T-helper 1 cell treated with Interleukin-12 subunit alpha and Interleukin-12 subunit beta and Interleukin-4 antibody, amounts not matched to agents 30 μg/mL and 1 μg/mL, for 36 hours (primary cell): ENCODE results near the gene PPP1R9B.

Experiments used
- H3K27ac Mint-ChIP-seq: one replicate; pipeline ENCODE4 v1.8.0; 2021; ENCODE audit warnings: mild to moderate bottlenecking, mixed read lengths
- H3K27me3 Mint-ChIP-seq: one replicate; pipeline ENCODE4 v1.8.0; 2021; ENCODE audit warnings: low read depth, mixed read lengths
- H3K36me3 Mint-ChIP-seq: one replicate; pipeline ENCODE4 v1.8.0; 2021; ENCODE audit warnings: low read depth, mixed read lengths
- H3K4me1 Mint-ChIP-seq: one replicate; pipeline ENCODE4 v1.8.0; 2021; ENCODE audit warnings: low read depth, mixed read lengths
- H3K4me3 Mint-ChIP-seq: one replicate; pipeline ENCODE4 v1.8.0; 2021; ENCODE audit warnings: mild to moderate bottlenecking, moderate library complexity, mixed read lengths
- H3K9me3 Mint-ChIP-seq: one replicate; pipeline ENCODE4 v1.8.0; 2021; ENCODE audit warnings: mixed read lengths

Gene PPP1R9B

GRCh38 chr17:50135316-50136095, 15.0 kb downstream of the PPP1R9B start:
- peaks cover 62% of the 10 kb centered on the region for H3K36me3 Mint-ChIP-seq
- peaks cover 10% of the 10 kb centered on the region for H3K27me3 Mint-ChIP-seq
- no peak overlapping the region for H3K27ac Mint-ChIP-seq
- H3K9me3 Mint-ChIP-seq: no peaks in the 10 kb centered on the region
- no peak overlapping the region for H3K4me3 Mint-ChIP-seq
- peaks cover 50% of the 10 kb centered on the region for H3K4me1 Mint-ChIP-seq

GRCh38 chr17:50134206-50135110, 16.0 kb downstream of the PPP1R9B start:
- Mint-ChIP-seq H3K27me3 (peaks cover 10% of the 10 kb centered on the region), H3K36me3 (peaks cover 53% of the 10 kb centered on the region), H3K27ac (no peak overlapping the region)

GRCh38 chr17:50133769-50134099, 16.7 kb downstream of the PPP1R9B start:
- Mint-ChIP-seq H3K27me3 (peaks cover 13% of the 10 kb centered on the region), H3K9me3 (no peaks in the 10 kb centered on the region), H3K27ac (no peak overlapping the region), H3K4me1 (peaks cover 43% of the 10 kb centered on the region), H3K36me3 (peaks cover 46% of the 10 kb centered on the region), H3K4me3 (no peak overlapping the region)

More at GRCh38 chr17:50134206-50135110, 16.0 kb downstream of the PPP1R9B start:
- Mint-ChIP-seq H3K9me3 (no peaks in the 10 kb centered on the region), H3K4me1 (peaks cover 42% of the 10 kb centered on the region), H3K4me3 (no peak overlapping the region)

GRCh38 chr17:50133028-50133768, 17.3 kb downstream of the PPP1R9B start:
- H3K36me3 Mint-ChIP-seq: peaks cover 45% of the 10 kb centered on the region
- H3K4me1 Mint-ChIP-seq: peaks cover 44% of the 10 kb centered on the region
- H3K27me3 Mint-ChIP-seq: peaks cover 19% of the 10 kb centered on the region
- no peak overlapping the region for H3K4me3 Mint-ChIP-seq
- no peak overlapping the region for H3K27ac Mint-ChIP-seq
- H3K9me3 Mint-ChIP-seq: no peaks in the 10 kb centered on the region

- Mint-ChIP-seq H3K27ac (no peak overlapping the region), H3K4me3 (no peak overlapping the region), H3K36me3 (peaks cover 35% of the 10 kb centered on the region), H3K9me3 (no peaks in the 10 kb centered on the region), H3K4me1 (peaks cover 40% of the 10 kb centered on the region), H3K27me3 (peaks cover 26% of the 10 kb centered on the region)
These were observed 18.2 kb downstream of the PPP1R9B start for GRCh38 chr17:50132104-50132794.

GRCh38 chr17:50130559-50131305, 19.7 kb downstream of the PPP1R9B start:
- Mint-ChIP-seq H3K27ac (peak overlapping the region; percentile 57), H3K27me3 (peaks cover 30% of the 10 kb centered on the region), H3K4me3 (peak overlapping the region; percentile 65), H3K36me3 (peaks cover 25% of the 10 kb centered on the region), H3K4me1 (peaks cover 34% of the 10 kb centered on the region), H3K9me3 (no peaks in the 10 kb centered on the region)

GRCh38 chr17:50129728-50130558, 20.5 kb downstream of the PPP1R9B start, which contains the start of gene SAMD14:
TSS of gene SAMD14 (minus strand) at chr17:50130160. CDS start at chr17:50124959, 5,201 bp downstream.
- H3K36me3 Mint-ChIP-seq: peaks cover 21% of the 10 kb centered on the region
- H3K9me3 Mint-ChIP-seq: no peaks in the 10 kb centered on the region
- H3K4me1 Mint-ChIP-seq: peaks cover 32% of the 10 kb centered on the region
- peak within 1 kb of the TSS; percentile 83 for H3K4me3 Mint-ChIP-seq
- H3K27me3 Mint-ChIP-seq: peaks cover 36% of the 10 kb centered on the region
- H3K27ac Mint-ChIP-seq: peak within 1 kb of the TSS; percentile 66

GRCh38 chr17:50129353-50129727, 21.1 kb downstream of the PPP1R9B start:
- Mint-ChIP-seq H3K36me3 (peaks cover 20% of the 10 kb centered on the region), H3K27me3 (peaks cover 36% of the 10 kb centered on the region), H3K4me1 (peaks cover 32% of the 10 kb centered on the region), H3K4me3 (peak overlapping the region; percentile 83), H3K9me3 (no peaks in the 10 kb centered on the region), H3K27ac (no peak overlapping the region)

- Mint-ChIP-seq H3K4me3 (peak overlapping the region; percentile 85), H3K4me1 (peaks cover 32% of the 10 kb centered on the region), H3K36me3 (peaks cover 18% of the 10 kb centered on the region), H3K27ac (peak overlapping the region; percentile 31), H3K9me3 (no peaks in the 10 kb centered on the region), H3K27me3 (peaks cover 36% of the 10 kb centered on the region)
These were observed 21.8 kb downstream of the PPP1R9B start for GRCh38 chr17:50128441-50129352.

- Mint-ChIP-seq H3K27ac (no peak overlapping the region), H3K9me3 (no peaks in the 10 kb centered on the region), H3K4me1 (peaks cover 32% of the 10 kb centered on the region), H3K4me3 (no peak overlapping the region), H3K36me3 (peaks cover 18% of the 10 kb centered on the region), H3K27me3 (peaks cover 36% of the 10 kb centered on the region)
These were observed 22.6 kb downstream of the PPP1R9B start for GRCh38 chr17:50127697-50128361.

- Mint-ChIP-seq H3K36me3 (peaks cover 6% of the 10 kb centered on the region), H3K9me3 (no peaks in the 10 kb centered on the region), H3K4me1 (peaks cover 12% of the 10 kb centered on the region), H3K27me3 (peaks cover 48% of the 10 kb centered on the region), H3K4me3 (no peak overlapping the region), H3K27ac (no peak overlapping the region)
These were observed 25.0 kb downstream of the PPP1R9B start for GRCh38 chr17:50125420-50125997.
